ENCODE data around the gene TMEFF2.

Gene TMEFF2, protein sequence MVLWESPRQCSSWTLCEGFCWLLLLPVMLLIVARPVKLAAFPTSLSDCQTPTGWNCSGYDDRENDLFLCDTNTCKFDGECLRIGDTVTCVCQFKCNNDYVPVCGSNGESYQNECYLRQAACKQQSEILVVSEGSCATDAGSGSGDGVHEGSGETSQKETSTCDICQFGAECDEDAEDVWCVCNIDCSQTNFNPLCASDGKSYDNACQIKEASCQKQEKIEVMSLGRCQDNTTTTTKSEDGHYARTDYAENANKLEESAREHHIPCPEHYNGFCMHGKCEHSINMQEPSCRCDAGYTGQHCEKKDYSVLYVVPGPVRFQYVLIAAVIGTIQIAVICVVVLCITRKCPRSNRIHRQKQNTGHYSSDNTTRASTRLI

DNA sequence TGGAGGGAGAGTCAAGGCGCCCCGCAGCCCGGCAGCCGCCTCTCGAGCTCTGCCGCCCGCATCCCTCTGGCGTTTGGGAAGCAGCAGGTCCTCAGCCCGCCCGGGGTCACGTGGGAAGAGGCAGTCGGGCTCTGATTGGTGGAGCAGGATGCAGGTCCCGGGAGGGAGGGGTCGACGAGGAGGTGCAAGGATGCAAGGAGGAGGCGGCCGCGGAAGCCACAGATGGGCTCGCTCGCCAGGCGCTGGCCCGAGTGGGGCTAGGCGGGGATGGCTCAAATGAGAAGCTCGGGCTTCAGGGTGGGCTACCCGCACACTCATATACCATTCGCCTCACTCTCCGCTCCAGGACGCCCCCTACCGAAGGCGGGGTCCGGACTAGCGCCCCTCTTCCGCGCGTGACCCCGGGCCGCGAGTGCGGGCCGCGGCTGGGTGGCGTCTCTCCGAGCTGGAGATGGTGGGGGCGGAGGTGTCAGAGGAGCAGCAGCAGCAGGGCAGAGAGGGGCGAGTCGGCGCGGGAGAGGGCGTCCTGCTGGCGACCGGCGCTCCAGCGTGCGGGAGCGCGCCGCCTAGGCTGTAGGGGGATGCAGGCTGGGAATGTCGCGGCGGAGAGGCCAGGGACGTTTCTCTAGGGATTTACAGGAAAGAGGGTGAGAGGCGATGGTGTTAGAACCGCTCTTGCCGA lies at the start of gene TMEFF2:
Gene TMEFF2, minus strand, starts transcription at position 68 of the 682 bp plus-strand sequence. CDS start 409 bp downstream, outside the sequence.
- DNase-seq (ENCODE audit: low read depth), result peak; percentile 78

DNA sequence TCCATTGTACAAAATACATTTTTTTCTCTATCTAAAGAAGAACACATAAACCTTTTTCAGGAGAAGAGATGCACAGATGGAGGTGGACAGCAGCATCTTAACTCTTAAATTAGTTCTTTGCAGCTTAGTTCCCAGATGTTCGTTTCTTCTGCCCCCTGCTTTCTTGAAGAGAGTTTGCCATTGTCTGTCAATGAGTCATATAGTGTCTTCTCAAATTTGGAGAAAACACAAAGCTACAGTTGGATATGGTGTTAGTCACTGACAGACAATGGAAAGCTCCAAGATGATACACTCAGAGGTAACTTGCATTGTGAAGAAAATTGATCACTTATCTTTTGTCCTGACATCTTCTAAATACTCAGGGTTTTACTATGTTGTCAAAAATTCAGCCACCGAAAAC lies 48.8 kb upstream of the TMEFF2 start:
- no peak for DNase-seq (ENCODE audit: low read depth)

DNA sequence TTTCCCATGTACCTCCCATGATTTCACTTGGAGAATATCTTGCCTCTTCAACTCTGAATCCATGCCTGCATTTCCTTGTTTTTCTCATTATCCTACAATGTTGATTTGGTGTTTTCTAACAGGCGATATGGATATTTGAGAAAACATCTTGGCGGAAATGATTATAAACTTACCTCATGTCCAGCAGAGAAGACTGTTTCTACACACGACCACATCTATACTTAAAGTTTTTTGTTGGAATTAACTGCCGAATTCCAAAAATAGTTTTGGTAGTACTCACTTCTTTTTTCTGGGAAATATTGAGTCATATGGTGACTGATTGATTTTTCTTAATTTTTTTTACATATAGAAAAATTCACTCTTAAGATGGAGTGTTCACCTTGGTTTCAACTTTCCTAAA lies 41.4 kb upstream of the TMEFF2 start:
- peak; percentile 60 for DNase-seq (ENCODE audit: low read depth)

DNA sequence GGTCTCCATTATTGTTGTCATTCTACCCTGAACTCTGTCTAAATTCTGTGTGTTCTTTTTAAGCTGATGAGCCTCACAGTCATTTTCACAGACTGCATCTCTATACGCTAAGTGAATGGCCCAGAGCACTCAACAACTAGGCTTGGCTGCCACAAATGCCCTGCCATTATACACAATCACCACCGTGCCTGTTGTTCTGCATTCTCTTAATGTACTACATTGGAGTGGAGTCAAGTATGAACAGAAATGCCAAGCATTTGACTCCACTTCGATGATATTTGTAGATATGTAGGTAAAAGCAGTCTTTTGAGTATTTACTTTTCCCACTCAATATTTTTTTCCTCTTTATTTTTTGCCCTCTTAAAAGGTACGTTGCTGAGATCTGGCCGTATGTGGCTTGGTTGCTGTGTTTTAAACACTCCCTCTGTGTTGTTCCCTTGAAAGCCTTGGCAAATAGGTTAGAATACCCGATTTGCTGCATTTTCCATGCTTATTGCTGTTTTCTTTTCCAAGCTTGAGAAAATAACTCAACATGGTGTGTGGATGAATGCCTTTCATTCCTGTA lies 36.2 kb upstream of the TMEFF2 start:
- DNase-seq (ENCODE audit: low read depth), result no peak

DNA sequence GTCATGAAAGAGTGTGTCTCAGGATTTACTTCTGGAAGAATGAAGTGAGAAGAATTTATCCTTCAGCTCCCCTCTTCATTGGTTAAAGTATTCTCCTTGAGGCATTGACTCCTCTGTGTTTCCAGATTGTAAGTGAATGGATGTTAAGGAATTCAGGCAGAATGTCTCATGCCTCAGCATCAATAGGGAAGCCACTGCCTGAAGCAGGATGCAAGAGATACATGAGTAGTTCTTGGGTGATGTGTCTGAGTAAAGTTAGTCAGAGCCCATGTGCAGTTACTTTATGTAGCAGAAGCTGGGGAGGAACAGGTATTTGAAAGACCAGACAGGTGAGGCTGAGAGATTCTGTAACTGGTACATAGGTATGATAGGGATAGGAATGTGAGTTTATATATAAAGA lies 34.0 kb upstream of the TMEFF2 start:
- no peak for DNase-seq (ENCODE audit: low read depth)

DNA sequence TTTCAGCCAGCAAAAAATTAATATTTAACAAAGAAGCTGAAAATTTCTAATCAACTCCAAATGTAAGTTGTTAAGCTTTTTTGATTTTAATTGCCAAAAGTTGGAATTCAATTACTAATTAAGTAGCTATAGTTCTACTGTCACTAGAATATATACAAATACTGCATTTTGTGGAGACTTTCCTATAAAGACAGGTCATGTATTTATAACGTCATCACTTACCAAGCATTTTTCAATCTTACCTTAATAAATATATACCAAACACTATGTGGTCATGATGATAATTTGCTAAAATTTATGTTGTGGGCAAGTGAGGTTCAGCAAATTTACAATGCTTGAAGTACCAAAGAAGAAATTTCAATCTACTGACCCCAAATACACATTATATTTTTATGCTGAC lies 24.2 kb upstream of the TMEFF2 start:
- no peak for DNase-seq (ENCODE audit: low read depth)

DNA sequence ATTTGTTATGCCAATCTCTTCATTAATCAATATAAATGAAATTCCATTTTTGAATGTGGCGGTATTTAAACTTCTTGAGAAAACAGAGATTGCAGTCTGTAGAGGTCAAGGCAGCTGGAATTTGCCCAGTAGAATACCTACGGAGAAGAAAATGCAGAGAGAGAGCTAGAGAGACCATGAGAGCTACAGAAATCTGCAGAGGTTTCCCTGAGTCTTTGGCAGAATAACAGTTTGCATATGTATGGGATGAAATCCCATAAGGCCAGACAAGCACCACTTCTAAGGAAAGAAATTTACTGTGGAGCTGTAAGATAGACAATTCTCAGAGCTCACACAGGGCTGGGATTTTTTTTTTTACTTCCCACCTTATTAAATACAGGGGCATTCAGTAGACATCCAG lies 23.6 kb upstream of the TMEFF2 start:
- DNase-seq (ENCODE audit: low read depth), result no peak

DNA sequence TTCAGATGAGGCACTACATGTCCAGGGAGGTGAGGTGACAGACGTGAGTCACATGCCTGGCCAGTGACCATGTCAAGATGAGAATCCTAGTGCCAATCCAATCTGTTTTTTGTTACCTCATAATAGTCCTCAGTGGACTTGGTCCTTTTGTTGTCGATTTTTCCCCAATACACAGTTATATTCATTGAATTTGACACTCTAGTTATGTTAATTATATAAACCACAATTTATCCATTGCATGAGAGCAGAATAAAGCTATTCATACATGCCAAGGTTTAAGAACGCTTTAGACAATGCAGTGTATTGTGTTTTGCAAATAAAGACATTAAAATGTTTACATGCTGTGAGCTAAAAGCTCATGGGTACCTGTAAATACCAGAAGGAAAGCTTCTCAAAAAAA lies 21.6 kb upstream of the TMEFF2 start:
- no peak for DNase-seq (ENCODE audit: low read depth)

DNA sequence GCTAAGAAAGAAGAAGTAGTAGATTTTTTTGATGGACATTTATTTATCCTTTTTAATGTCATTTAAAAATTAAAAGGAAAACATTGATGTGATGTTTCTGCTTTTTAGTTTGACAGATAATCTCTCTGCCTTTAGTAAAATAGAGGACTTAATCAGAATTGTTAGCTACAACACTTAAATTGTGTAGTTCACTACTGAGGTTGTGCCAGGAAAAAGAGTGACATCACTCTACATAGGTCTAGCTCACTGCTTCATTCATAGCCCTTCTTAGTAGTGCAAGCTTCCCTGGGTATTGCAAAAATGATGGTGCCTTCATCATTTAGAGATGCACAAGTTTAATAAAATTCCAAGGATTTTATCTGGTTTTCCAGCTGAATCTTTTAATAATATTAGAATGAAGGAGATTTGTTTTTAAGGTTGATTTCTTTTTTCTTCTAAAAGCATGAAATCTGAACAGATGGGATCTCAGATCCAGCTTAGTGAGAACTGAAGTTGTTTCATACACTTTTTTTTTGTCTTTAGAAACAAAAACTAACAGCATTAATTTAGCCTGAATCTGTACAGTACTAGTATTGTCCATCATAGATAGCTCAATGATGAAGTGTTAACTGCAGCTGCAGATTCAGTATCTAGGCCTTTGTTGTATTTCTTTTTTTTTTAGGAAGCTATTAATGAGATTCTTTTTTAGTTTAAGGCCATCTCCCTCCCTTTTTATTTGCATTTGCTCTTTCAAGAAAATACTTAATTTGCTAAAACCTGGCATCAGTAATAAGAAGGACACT lies 20.6 kb upstream of the TMEFF2 start:
- DNase-seq (ENCODE audit: low read depth), result no peak

DNA sequence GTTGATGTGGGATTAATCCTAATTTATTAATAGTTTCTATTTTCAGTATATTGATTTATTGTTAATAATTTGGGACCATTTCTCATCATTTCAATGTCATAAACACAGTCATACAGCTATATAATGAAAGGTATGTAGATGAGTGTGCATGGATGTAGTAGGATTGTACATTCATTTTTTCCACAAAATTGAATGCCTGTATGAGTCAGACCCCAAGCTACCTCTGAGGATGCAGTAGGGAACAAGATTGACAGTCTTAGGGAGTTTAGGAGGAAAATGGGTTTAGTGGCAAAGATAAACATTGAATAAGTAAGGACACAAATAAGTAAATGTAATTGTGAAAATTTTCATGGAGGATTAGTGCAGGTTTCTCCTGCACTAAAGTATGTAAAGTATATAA lies 14.1 kb upstream of the TMEFF2 start:
- no peak for DNase-seq (ENCODE audit: low read depth)

DNA sequence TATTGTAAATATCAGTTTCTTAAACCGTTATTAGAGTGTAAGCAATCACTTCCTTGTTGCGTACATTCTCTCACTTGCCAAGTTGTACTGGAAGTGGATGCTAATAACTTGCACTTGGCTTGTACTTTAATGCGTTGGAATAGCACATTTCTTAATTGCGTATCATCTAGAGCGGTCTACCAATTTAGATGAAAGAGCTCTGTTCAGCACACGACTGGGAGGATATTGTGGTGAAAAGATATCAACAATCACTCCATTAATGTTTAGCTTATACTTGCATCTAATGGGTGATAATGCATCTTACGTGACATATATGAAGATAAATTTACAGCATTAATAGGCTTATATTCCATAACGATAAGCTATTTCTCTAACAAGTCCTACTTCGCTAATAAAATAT lies 11.7 kb upstream of the TMEFF2 start:
- DNase-seq (ENCODE audit: low read depth), result no peak

DNA sequence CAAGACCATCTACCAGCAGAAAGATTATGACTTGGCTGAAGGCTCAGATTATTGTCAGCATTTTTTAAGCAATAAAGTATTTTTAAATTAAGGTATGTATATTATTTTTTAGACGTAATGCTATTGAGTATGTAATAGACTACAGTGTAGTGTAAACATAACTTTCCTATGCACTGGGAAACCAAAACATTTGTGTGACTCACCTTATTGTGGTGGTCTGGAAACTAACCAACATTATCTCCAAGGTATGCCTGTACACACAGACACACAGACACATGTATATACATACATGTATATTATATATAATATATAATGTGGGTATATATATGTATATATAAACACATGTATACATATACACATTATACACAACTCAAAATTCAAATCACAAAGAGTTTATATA lies 9.1 kb upstream of the TMEFF2 start:
- no peak for DNase-seq (ENCODE audit: low read depth)

DNA sequence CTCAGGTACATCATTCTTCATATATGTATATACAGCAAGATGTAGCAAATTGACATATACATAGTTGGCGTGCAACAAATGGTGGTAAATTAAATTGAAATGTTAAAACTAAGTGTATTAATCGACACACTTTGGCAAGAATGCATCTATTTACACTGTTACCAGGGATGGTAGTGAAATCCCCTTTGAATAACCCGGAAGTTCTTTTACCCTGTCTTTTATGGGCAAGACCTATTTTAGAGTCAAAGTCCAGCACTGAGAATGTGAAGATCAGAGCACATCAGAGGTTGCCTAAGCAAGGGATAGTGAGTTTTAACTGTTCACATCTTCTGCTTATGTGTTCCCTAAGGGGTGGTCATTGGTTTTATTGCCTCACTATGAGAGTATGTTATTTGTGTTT lies 7.6 kb upstream of the TMEFF2 start:
- DNase-seq (ENCODE audit: low read depth), result no peak

DNA sequence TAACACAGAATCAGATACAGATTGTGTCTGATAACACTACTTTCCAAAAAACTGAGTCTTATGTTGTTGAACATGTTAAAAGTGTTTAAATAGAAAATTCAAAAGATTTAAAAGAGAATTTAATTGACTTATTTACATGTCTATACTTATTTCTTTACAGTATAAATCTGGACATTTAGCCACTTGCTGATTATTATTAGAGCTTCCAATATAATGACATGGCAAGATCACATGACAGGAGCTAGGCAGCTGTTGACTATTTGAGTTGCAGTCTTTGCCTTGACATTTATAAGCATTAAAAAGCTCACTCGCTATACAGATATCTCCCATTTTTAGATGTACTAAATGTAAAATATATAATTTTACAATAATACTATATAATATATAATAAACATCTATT lies 6.4 kb upstream of the TMEFF2 start:
- no peak for DNase-seq (ENCODE audit: low read depth)

DNA sequence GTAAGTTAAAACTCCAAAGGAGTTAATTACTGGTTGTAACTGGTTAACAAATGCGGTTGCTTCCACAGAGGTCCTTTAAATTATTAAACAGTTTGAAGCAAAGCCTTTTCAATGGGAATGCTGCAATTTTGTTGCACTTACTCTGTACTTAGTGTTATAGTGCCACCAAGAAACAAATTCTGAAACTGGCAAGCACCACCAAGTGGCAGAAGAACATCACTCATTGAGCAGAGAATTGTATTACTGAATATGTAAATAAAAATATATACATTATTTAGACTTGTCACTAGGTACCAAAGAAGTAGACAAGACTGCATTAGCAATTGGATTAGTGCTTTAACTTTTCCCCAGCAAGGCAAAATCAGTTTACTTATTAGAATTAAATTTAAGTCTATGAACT lies 2.6 kb upstream of the TMEFF2 start:
- DNase-seq (ENCODE audit: low read depth), result no peak

DNA sequence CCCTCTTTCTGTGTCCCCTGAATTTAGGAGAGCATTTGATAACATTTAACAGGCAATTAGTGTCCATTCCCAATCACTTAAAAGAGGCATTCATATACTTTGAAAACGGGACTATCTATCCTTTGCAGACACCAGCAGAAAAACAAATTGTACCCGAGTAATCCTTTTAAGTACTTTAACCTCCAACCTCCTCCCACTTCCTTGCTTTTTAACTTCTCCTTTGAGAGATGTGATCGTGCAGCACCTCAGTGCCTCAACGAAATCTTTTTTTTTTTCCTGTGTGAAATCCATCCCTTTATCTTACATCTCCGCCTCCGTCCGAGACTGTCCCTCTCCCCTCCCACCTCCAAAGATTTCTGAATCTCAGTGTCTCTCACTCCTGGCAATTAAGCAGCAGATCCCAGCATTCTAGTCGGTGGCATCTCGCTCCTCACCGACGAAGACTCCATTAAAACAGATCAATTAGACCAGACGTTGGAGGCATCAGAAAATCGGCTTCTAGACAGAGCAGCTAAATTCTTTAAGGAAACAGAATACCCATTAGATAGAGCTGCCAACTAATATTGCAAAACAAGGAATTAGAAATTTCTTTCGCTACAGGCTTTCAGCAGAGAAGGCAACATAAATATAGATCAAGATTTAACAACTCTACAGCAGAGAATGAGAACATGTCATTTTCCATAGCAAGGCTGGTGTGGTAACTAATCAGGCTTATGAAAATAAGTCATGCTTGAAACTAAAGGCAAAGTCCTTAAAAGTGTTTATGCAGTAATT lies 1.9 kb upstream of the TMEFF2 start:
- DNase-seq (ENCODE audit: low read depth), result no peak

DNA sequence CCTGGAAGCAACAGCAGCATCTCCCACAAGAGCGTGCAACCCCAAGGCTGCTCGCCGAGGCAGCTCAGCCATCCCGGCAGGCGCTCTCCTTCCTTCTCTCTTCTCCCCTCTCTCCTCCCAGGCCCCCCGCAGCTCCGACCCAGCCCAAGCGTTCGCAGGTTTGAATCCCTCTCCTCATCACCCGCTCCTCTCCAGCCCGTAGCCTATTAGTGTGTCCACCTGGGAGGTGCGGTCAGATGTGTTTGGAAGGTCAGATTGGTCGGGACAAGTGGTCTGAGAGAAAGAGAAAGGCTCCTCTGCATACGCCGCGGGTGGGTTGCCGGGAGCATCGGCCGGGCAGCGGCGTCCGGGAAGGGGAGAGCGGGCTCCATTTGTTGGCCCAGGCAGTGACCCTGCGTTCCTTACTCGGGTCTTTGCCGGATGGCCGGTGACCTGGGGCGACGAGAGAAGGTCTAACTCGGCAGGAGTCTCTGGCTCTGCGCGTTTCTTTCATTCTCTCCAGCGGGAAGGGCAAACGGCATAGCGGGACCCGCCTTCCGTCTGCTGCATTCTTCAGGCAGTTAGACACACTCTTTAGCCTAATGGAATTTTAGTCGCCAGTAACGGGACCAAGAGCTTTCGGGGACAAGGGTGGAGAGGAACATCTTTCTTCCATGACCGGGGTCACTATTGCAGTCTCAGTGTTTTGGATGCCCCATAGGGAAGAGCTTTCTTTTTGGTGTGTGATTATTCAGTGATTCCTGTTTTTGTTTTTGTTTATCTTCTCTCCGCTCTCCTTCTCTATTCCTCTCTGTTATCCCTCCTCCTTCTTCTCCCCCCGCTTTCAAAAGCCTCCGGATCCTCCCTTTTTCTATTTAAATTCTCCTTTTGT lies 1.1 kb upstream of the TMEFF2 start:
- no peak for DNase-seq (ENCODE audit: low read depth)

DNA sequence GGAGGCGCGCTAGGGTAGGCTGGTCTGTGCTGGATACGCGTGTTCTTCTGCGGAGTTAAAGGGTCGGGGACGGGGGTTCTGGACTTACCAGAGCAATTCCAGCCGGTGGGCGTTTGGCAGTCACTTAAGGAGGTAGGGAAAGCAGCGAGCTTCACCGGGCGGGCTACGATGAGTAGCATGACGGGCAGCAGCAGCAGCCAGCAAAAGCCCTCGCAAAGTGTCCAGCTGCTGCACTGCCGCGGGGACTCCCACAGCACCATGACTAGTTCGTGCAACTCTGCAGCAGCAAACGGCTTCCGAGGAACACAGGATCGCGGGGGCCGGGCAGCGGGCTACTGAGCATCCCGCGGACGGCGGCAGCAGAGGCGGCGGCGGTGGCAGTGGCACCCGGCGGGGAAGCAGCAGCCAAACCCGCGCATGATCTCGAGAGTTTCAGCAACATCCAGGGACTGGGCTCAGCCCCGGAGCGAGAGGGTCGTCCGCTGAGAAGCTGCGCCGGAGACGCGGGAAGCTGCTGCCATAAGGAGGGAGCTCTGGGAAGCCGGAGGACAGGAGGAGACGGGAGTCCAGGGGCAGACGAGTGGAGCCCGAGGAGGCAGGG lies 368 bp downstream of the TMEFF2 start:
- DNase-seq (ENCODE audit: low read depth), result no peak

DNA sequence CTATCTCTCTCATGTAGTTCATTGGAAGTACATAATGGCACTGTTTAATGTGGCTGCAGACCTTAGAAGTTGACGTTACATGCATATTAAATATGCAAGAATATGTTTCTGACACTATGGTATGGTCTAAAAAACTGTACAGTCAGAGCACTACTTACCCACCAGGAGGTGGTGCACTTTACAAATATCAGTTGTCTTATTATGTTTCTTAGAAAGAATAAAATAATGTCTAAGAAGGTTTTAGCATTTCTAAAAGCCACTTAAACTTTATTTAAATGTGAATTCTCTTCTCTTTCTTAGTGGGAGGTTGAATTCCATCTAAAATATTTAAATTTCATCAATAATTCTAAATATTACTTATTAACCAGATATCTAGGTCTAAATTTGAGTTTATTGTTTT lies 4.3 kb downstream of the TMEFF2 start:
- no peak for DNase-seq (ENCODE audit: low read depth)

DNA sequence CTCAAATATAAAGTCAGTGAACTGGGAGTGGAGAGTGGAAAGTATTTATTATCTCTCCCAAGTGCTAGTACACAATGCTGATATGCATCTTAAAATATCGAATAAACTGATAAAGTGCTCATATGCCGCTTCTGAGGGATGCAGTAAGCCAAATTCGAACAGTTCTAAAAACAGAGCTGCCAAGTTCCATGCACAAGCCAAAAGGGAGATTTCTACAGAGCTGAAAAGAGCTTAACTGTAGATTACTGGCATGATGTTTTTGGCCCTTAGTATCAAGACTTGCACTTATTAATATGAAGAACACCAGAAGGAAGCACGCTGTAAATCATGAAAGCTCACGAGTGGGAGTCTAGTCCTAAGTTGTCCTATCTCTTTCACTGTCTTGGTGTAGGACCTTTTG lies 7.9 kb downstream of the TMEFF2 start:
- DNase-seq (ENCODE audit: low read depth), result no peak
